ENCODE results near the gene SLC35F4. TPM values are rescaled to one million over a fixed set of nuclear protein-coding genes. Genes with fewer than 3 reads are reported as not detected.

SLC35F4 gene
- total and polyA plus RNA-seq, 12 donors, result not detected

DNA sequence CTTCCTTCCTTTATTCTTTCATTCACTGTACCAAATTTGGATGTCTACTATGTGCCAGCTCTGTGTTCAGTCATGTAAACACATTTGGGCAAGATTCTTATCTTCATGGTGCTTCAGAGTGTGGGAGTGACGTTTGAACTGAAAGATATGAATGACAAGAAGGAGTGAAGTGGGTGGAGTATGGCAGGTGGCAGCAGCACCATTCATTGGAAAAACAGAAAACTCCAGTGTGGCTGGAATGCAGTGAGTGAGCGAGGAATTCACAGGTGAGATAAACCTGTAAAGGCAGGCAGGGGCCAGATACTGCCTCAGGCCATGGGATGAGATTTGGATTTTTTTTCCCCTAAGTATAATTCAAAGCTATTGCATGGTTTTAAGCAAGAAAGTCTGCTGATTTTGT lies 231.6 kb downstream of the SLC35F4 start:
- Histone ChIP-seq H3K27me3 (peaks cover 0 to 18% (median 0%) of the 10 kb centered on the region in 7 donors), H3K36me3 (no peaks in the 10 kb centered on the region), H3K4me3 (no peak overlapping the region), H3K9me3 (no peaks in the 10 kb centered on the region), H3K27ac (no peak overlapping the region), H3K4me1 (no peaks in the 10 kb centered on the region)
- intact Hi-C loops (cut with DNase I), result no loop called here
- 41 to 49% methylated on average over 2 of the region's 2 CpGs for WGBS, 2 donors
- ATAC-seq (no peak), DNase-seq (no peak)
- TF ChIP-seq, protein P1, sequence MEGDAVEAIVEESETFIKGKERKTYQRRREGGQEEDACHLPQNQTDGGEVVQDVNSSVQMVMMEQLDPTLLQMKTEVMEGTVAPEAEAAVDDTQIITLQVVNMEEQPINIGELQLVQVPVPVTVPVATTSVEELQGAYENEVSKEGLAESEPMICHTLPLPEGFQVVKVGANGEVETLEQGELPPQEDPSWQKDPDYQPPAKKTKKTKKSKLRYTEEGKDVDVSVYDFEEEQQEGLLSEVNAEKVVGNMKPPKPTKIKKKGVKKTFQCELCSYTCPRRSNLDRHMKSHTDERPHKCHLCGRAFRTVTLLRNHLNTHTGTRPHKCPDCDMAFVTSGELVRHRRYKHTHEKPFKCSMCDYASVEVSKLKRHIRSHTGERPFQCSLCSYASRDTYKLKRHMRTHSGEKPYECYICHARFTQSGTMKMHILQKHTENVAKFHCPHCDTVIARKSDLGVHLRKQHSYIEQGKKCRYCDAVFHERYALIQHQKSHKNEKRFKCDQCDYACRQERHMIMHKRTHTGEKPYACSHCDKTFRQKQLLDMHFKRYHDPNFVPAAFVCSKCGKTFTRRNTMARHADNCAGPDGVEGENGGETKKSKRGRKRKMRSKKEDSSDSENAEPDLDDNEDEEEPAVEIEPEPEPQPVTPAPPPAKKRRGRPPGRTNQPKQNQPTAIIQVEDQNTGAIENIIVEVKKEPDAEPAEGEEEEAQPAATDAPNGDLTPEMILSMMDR (IDR thresholded peaks at IDR 0.05), result no peak

DNA sequence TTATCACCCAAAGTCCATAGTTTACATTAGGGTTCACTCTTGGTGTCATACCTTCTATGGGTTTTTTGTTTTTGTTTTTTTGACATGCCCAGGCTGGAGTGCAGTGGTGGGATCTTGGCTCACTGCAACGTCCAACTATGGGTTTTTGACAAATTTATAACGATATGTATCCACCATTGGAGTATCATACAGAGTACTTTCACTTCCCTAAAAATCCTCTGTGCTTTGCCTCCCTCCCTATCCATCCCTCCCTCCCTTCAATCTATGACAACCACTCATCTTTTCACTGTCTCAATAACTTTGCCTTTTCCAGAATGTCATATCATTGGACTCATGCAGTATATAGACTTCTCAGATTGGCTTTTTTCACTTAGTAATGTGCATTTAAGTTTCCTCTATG lies 233.2 kb downstream of the SLC35F4 start:
- Histone ChIP-seq H3K27ac (no peak overlapping the region), H3K4me1 (no peaks in the 10 kb centered on the region), H3K4me3 (no peak overlapping the region)

DNA sequence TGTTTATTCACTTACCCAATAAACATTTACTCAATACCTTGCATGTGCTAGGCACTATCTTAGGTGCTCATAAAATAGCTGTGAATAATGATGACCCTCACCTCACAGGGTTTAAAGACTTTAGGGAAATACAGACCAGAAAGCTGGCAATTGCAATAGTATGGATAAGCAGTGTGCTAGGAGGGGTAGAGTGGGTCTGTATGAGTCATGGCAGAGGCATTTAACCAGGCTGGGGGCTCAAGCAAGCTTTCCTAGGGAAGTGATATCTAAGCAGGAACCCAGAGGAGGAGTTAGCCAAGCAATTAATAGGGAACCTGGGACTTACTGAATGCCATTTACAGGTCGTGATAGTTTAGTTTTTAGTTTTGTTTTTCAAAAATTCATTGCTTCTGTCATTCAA lies 248.4 kb downstream of the SLC35F4 start:
- no peaks in the 10 kb centered on the region for H3K9me3 ChIP-seq
- no peaks in the 10 kb centered on the region for H3K36me3 ChIP-seq
- no peak for ATAC-seq
- H3K27ac ChIP-seq, result no peak overlapping the region
- TF ChIP-seq, protein P1 (IDR thresholded peaks at IDR 0.05), result no peak
- intact Hi-C loops (cut with DNase I), result no loop called here
- DNase-seq, result no peak
- no peak overlapping the region for H3K4me3 ChIP-seq
- H3K4me1 ChIP-seq, result no peaks in the 10 kb centered on the region
- H3K27me3 ChIP-seq, result peaks cover 0 to 10% (median 0%) of the 10 kb centered on the region in 7 donors
- WGBS, 2 donors, result 19 to 20% methylated on average over 1 of the region's 1 CpG

More for the DNA sequence above, 233.2 kb downstream of the SLC35F4 start:
- ATAC-seq, result no peak
- 57 to 78% methylated on average over 2 of the region's 2 CpGs for WGBS, 2 donors
- Histone ChIP-seq H3K36me3 (no peaks in the 10 kb centered on the region), H3K9me3 (no peaks in the 10 kb centered on the region), H3K27me3 (peaks cover 0 to 18% (median 0%) of the 10 kb centered on the region in 7 donors)
- DNase-seq, result no peak
- intact Hi-C loops (cut with DNase I), result no loop called here
- TF ChIP-seq, protein P1 (IDR thresholded peaks at IDR 0.05), result no peak

DNA sequence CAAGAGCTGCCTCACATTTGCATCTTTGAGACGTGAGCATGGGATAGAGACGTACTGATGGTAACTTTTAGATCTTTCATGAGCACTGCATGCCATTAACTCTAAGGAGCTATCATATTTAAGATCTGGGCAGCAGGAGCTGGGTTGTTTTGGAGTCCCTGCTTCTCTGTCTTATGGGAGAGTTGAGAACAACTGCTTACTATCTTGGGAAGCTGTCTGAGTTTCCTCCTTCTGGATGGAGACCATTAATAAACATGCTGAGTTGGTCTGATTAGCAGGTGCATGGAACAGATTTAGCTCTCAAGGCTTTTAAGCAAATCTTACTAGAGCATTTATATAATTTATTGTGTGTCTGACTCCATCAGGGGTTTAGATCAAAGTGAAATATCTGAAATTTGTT lies 252.9 kb downstream of the SLC35F4 start:
- Histone ChIP-seq H3K9me3 (peaks cover 0 to 4% (median 0%) of the 10 kb centered on the region in 11 donors), H3K36me3 (no peaks in the 10 kb centered on the region), H3K27me3 (peaks cover 0 to 4% (median 0%) of the 10 kb centered on the region in 7 donors), H3K4me1 (no peaks in the 10 kb centered on the region), H3K27ac (no peak overlapping the region), H3K4me3 (no peak overlapping the region)
- no peak for ATAC-seq
- TF ChIP-seq, protein P1 (IDR thresholded peaks at IDR 0.05), result no peak
- intact Hi-C loops (cut with DNase I), result no loop called here
- 71 to 79% methylated on average over 2 of the region's 2 CpGs for WGBS, 2 donors
- no peak for DNase-seq

Data from heart right ventricle (tissue), 16 donors.